ENCODE data around the gene DIP2A.
"Not testable (repeated sequence)": the region's sequence is repeated elsewhere in the genome, so short reads cannot be mapped to it uniquely, and the experiment has no call there.

The DIP2A gene

DNA sequence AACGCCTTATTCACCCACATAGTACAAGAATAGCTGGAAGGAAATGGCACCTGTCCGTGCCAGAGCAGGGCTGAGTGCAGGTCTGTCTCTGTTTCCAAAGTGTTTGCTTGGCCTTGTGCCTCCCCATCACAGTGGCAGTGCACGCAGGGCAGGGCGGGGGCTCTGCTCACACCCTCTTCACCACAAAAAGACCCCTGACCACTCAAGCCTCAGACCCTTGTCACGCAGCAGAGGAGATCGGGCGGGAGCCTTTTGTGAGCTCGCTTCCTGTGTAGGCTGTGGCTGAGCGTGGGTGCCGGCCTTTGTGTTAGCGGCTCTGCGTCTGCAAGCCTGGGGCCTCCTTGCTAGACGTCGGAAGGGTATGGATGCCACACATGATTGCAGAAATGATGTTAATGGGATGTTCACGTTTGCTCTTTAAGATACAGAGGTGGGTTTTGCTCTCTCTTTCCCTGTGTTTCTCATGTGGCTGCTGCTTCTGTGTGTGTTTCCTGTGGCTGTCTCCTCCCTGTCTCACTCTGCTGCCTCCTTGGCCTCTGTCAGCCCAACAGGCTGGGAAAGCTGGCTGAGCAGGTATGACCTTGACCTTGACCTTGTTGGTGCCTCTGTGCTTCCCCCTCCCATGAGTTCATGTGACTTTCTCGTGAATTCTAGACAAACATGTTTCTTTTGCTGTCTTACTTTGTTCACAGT is 100.7 kb downstream of the DIP2A start:
- DNase-seq = no peak

DNA sequence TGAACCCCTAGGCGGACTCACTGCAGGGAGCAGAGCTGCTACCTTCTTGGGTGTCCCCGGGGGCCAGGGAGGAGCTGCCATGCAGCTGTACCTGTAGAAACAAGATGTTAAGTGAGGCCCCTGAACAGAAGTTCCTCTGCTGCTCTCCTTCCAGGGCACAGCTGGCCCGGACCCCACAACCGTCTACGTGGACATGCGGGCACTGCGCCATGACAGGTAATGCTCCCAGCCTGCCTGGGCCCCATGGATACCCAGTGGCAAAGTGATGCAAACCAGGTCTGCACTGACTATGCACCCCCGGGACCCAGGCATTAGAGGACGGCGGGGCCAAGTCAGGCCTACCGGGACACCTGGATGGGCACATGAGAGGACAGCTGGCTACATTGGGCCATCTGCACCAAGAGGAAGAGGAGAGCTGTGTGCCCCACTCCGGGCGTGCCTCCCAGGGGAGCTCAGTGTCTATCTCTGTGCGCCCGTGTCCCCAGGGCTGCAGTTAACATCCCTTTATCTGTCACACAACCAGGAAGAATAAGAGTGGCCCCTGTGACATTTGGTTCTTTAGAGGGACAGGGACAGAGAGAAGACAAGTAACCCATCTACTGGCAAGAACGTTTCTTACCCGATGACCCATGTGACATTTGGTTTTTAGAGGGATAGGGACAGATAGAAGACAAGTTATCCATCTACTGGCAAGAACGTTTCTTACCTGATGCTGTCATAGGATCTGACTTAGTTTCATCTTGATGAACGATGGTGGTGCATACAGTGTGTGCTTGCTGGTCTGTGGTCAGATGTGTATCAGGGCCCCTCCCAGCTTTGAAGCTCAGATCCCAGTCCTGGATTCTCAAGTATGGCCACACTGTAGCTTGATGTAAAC is 102.1 kb downstream of the DIP2A start:
- DNase-seq = no peak

DNA sequence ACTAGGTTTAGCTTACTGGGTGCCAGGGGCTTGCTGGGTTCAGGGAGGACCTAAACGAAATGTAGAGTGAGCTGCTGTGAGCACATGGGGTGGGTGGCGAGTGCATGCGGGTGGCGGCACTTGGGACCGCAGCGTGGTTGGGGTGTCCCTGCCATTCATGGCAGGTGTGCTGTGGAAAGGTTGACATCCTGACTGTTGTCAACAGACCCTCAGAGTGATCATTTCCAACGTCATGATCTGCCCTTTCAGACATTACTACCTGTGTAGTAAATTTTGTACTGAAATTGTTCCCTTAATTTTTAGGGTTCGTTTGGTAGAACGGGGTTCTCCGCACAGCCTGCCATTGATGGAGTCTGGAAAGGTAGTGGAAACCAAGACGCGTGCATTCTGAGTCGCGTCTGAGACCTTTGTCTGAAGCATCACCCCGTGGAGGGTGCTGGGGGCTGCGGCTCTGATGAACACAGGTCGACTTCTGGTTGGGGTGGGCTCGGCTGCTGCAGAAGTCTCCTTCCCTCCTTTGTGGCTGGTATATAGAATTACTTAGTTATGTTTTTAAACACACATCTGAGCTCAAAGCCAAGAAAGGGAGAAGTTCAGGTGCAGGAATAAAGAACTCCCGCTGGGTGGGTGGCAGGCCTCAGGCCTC is 102.9 kb downstream of the DIP2A start:
- no peak for DNase-seq

DNA sequence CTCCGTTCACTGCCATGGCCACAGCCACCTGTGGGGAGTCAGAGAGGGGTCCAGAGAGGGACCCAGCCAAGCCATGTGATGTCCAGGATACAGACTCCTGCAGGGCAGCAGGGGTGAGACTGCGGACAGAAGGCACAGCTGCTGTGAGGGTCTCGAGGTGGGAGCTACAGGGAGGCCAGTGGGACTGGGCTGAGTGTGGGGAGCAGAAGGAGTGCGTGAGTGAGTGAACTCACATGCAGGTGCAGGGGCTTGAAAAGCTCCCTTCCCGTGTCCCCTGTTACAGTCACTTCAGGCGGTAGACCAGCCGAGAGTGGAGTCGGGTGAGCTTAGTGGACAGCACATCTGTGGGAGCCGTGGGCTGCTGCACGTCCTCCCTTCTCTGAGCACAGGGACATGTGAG is 103.8 kb downstream of the DIP2A start:
- no peak for DNase-seq

DNA sequence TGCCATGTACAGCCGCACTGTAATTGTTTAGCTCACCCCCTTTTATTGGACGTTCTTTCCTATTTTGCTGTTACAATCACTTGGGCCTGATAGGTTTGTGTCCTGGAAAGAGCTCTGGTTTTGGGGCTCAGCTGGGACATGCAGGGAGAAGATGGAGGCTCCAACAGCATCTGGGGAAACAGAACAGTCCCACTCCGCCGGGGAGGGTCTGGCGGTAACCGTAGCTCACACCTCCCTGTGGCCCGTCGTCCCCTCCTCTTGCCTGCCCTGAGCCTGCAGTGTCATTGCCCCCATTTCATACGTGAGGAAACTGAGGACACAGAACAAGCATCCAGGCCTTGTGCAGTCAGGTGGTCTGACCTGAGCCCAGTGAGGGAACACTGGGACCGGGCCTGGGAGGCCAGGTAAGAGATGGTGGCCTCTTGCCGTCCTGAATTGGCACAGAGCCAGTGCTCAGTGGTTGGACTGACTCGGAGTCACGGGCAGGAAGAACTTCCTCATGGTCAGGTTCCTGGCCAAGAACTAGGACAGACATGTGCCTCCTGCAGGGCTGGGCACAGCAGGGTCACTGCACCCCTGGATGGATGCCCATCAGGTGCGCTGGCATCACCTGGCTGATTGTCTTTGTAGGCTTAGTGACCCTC is 104.4 kb downstream of the DIP2A start:
- DNase-seq = no peak

DNA sequence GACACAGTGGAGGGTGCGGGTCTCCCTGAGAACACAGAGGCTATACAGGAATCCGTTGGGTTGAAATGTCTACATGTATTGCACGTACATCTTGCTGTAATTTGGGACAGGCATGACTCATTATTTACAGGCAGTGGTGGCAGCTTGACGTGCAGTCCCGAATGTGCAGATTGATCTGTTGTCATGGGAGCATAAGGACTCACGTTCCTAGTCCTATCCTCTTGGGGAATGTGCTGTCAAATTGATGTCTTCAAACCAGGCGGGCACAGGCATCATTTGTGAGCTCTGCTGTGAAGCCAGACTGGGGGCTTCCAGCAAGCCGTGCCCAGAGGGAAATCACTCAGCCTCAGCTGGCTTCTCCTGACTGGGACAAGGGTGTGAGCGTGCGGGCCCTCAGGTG is 105.7 kb downstream of the DIP2A start:
- DNase-seq = no peak

DNA sequence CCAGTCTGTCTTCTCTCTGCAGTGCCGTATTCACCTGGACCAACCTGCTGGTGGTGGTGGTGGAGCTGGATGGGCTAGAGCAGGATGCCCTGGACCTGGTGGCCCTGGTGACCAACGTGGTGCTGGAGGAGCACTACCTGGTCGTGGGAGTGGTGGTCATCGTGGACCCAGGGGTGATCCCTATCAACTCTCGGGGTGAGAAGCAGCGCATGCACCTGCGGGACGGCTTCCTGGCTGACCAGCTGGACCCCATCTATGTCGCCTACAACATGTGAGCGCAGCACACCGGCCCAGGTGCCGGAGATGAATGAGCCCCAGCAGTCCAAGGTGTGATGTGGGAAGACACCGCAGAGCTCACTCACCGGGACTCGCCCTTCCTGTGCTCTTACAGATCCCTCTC is 108.7 kb downstream of the DIP2A start:
- DNase-seq = no peak

DNA sequence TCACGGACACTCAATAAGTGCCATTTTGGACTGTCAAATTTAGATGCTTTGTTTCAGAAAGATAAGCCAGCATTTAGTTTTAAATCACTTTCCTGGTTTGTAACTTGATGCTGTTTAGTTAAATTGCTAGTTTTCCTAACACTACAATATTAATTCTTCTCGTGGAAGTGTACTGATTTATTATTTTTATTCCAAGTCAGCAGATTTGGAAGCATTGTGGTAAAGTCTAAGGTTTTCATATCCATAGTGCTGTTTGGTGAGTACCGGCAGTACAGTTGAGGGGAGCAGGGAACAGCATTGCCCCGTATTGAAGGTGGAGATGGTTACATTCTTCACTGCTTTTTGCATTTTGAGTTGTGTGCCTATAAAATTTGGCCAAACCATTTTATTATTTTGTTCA is 109.9 kb downstream of the DIP2A start:
- DNase-seq = no peak

DNA sequence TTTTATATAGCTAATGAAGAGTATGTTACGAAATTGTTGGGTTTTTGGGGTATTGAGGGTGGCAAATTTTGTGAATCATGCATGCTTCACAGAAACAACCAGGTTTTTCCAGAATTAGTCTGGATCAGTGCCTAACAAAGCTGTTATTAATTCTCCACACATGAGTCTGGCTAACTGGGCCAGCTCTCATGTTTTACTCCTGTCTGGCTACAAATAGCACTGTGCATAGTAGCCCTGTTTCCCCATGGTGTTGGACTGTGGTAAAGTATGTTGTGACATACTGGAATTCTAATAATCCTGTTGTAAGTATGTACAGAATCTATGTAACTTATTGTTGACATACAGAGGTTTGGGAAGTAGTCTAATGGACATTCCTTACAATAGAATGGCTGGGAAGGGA is 110.4 kb downstream of the DIP2A start:
- DNase-seq = no peak

DNA sequence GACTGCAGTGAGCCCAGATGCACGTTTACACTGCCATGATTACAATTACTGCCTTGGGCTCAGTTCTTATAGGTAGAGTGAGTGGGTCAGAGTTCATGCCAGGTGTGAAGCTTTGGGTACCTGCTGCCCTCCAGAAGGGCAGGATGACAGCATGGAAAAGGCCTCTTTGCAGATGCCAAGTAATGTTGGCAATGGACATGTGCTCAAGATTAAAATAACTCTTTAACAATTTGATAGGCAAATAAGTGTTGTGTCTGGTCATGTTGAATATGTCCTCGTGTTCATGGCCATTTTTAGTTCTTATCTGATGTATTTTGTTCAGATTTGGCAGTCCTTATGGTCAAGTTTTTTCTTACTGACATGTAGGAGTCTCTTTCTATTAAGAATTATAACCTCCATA is 111.4 kb downstream of the DIP2A start:
- no peak for DNase-seq

DNA sequence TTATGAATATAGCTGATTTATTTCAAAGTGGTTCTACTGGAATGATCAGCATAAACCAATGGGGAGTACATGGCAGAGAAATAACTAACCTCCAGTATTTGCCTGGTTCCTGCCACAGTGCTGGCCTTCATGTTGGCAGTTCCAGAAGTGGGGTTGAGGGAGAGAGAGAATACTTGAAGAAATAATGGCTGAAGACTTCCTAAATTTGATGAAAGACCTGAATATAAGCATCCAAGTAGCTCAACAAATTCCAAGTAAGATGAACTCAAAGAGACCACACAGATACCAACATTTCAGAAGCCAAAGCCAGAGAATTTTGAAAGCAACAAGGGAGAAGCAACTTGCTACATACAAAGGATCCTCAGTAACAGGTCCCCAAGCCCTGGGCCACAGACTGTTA is 111.9 kb downstream of the DIP2A start:
- DNase-seq = no peak

DNA sequence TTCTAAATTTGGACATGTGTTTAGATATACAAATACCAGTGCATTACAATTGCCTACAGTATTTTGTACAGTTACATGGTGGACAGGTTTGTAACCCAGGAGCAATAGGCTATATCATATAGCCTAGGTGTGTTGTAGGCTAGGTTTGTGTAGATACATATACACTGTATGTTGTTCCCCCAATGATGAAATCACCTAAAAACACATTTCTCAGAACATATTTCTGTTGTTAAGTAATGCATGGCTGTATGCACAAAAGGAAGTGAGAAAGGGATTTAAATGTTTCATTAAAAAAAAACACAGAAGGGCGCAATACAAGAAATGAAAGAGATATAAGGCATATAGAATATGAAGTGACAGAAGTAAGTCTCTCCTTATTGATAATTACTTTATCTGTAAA is 114.2 kb downstream of the DIP2A start:
- DNase-seq = no peak

DNA sequence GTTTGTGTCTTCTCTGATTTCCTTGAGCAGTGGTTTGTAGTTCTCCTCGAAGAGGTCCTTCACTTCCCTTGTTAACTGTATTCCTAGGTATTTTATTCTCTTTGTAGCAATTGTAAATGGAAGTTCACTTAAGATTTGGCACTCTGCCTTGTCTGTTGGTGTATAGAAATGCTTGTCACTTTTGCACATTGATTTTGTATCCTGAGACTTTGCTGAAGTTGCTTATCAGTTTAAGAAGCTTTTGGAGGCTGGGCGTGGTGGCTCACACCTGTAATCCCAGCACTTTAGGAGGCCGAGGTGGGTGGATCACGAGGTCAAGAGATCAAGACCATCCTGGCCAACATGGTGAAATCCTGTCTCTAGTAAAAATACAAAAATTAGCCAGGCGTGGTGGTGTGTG is 119.1 kb downstream of the DIP2A start:
- DNase-seq = not testable (repeated sequence)

DNA sequence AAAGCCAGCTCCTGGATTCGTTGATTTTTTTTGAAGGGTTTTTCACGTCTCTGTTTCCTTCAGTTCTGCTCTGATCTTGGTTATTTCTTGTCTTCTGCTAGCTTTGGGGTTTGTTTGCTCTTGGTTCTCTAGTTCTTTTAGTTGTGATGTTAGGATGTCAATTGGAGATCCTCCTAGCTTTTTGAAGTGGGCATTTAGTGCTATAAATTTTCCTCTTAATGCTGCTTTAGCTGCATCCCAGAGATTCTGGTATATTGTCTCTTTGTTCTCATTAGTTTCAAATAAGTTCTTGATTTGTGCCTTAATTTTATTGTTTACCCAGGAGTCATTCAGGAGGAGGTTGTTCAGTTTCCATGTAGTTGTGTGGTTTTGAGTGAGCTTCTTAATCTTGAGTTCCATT is 120.7 kb downstream of the DIP2A start:
- DNase-seq = not testable (repeated sequence)

DNA sequence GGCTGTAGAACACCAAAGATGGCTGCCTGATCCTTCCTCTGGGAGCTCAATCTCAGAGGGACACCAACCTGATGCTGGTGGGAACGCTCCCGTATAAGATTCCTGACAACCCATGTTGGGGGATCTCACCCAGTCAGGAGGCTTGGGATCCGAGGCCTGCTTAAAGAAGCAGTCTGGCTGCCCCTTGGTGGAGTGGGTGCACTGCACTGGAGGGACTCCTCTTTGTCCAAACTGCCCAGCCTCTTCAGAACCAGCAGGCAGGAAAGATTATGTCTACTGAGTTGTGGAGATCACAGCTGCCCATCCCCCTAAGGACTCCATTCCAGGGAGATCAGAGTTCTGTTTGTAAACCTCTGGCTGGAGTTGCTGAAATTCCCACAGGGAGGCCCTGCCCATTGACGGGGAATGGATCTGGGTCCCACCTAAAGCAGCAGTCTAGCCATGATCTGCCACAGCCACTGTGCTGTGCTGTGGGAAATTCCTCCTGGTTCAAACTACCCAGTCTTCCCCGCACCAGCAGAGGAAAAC is 123.2 kb downstream of the DIP2A start:
- DNase-seq = no peak

DNA sequence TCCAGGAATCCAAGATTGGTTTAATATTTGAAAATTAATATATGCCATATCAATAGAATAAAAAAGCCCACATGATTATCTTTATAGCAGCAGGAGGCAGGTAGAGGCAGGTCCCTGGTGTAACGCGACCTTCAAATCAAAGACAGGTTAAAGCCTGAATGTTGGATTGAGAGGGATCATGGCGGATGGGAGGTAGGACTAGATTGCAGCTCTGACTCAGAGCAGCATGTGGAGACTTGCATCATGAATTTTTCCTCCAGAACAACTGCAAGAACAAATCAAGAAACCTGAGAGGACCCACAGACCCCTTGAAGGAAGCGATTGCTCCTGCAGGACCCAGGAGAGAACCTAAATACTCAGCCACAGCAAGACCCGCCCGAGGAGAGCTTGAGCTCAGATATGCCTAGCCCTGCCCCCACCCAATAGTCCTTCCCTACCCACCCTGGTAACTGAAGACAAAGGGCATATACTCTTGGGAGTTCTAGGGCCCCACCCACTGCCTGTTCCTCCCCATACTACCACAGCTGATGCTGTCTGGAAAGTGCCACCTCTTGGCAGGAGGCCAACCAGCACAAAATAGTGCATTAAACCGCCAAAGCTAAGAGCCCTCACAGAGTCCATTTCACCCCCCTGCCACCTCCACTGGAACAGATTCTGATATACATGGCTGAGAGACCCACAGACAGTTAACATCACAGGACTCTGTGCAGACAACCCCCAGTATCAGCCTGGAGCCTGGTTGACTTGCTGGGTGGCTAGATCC is 126.7 kb downstream of the DIP2A start:
- no peak for DNase-seq

DNA sequence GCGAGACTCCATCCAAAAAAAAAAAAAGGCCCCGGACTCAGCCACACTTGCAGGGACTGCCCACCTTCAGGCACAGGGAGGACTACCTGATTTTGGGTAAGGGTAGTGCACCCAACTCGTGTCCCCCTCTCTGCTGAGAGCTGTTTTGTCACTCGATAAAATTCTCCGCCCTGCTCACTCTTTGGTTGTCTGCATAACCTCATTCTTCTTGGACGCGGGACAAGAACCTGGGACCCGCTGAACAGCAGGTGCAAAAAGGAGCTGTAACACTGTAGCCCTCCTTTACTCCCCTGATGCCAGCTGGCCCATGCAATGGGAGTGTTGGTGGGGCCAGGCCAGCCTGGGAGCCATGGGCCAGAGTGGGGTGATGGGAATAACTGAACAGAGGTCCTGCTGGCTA is 135.6 kb downstream of the DIP2A start:
- peak; percentile 32 for DNase-seq

DNA sequence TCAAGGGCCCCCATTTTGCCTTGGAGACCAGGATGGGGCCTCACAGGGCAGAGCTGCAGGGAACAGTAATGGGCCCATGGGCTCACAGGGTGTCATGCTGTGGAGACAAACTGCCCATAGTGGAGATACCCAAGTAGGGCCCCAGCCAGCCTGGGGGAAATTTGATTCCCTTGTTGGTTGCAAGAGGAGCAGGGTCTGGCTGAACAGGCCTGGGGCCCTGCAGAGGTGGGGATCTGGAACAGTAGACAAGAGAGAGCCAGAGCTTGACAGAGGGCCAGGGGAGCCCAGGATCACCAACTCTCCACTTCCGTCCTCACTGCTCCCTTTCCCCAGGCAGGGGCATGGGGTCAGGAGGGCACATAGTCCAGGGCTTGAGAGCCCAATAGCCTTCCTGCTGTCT is 137.5 kb downstream of the DIP2A start:
- no peak for DNase-seq

DNA sequence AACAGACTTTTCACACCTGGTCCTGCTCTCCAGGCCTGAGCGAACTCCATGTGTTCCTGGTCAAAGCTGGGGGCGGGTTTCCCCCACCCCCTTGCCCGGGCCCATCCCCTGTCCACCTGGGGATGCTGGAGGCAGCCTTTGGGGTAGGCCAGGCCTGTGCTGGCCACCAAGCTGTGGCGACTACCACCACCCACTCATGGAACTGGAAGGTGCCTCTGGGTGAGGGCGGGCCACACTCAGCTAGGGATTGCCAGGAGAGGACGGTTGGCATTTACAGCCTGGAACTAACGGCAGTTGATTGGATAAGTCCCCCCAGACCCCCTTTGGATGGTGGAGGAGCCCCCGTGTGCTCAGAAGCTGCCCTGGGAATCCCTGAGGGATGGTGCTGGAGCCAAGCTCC is 138.3 kb downstream of the DIP2A start:
- DNase-seq = no peak

DNA sequence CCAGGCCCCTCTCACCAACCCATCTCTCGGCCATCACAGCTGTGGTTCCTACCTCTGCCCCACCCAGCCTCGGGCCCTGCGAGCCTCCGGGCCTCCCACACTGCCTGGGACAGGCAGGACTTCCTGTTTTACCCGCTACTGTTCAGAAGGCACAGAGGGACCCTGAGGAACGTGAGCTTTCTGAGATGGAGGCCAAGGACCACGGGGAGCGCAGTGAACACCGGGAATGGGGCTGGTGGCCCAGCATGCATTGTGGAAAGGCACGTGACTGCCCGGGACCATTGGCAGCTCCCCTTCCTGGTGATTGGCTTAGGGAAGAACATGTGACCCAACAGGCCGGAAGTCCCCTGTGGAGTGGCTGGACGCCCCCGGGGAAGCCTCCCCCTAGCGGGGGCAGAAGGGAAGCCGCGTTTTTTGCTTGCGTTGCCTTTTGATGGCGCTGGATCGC is 139.2 kb downstream of the DIP2A start:
- no peak for DNase-seq

DNA sequence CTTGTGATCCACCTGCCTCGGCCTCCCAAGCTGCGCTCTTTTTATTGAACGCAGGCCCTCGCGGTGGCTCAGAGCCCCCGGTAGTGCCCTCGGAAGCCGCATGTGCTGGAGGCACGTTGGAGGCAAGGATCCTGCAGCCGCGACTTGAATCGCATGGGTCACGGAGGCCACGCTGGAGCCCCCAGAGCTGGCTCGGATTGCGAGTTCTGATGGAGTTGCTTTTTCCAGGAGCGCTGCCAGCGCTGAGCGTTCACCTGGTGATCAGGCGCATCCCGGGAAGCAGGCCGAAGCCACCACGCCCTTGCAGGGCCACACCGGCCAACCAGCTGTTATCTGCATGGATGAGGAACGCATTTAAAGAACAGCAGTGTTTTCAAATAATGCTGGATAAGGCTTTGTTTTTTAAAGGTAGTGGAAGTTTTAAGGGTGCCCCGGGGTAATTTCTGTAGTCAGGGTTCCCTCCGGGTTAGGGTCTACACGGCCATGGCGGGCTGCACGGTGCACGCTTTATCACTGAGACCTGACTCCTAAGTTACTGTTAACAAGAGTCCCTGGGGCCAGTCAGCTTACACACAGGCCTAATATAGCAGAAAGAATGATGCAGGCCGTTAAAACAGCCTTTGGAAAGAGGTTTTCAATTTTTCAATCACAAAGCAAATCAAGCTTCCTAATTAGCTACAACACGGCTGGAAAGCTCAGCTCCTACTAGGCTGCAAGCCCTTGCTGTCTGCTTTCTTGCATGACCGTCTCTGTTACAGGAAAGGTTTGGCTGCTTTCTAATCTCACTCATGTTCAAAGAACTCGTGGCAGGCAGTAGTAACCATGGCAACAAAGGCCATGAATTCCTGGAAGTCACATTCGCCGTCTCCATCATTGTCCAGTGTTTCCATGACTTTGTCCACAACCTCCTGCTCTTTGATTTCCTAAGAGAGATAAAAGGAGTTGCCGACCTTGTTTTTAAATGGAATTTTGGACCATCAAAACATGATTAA is 140.2 kb downstream of the DIP2A start:
- DNase-seq = no peak

Data from RPMI8226 (cell line).